ENCODE results near the gene SHANK1.

- TF ChIP-seq POLR2A (IDR thresholded peaks at IDR 0.05; ENCODE audit: low read depth, low read length), result no peak
- no peak for TF ChIP-seq POU2F2 (IDR thresholded peaks at IDR 0.05; ENCODE audit: low read depth, low read length)
Observed at GRCh38 chr19:50628551-50628950, 91.1 kb downstream of the SHANK1 start.

All from GM12891 (cell line).